Measurements from ENCODE around the gene GLI3.

The GLI3 gene

DNA sequence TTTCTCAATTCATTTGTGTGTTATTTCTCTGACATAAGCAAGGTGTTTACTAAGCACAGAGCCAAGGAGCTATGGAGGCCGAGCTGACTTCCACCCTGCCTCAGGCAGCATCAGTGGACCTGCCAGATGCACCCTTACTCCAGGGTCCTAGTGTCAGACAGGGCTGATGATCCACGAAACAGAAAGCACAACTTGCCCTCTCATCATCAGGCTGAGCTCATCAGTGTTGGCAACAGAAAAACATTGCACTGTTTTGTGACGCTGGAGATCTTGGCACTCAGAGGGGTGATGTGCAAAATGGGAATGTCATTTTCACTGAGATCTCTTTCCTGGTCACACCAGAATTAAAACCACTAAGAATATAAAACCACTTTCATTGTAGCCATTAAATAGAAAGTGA is 201.8 kb downstream of the GLI3 start:
- DNase-seq (ENCODE audit: low read depth), result no peak

GRCh38 chr7:42033480-42033879 is 203.5 kb downstream of the GLI3 start:
- no peak for DNase-seq (ENCODE audit: low read depth)

DNA sequence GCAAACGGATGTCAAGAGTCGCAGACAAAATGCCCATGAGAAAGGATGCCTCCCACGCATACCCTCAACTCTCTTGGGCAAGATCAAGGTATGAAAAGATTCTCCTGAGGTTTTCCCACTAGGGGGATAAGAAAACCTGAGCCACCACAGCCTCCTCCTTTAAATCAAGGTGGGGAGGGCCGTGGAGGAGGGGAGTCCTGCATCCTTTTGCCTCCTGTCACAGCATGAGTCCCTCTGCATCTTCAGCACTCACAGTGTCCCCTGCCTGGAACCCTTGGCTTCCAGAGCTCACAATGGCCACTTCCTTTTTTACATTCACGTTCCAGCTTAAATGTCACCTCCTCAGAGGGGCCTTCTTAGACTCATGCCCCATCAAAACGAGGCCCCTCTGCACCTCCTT is 207.6 kb downstream of the GLI3 start:
- DNase-seq (ENCODE audit: low read depth), result no peak

DNA sequence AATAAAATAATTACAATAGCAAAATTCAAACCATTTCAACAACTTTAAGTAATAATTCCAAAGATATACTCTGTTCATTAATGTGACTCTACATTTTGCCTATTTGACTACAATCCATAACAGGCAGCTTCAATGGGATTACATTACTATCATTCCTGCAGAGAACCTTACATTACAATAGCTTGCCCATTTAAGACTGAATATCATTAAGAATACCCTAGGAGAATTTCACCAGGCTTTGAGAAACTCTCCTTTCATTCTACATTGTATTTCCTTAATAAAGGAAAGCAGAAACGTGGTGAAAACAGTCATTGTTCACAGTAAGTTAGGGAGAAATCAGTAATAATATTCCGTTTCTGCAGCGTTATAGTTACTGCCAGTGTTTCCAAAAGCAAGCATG is 209.5 kb downstream of the GLI3 start:
- DNase-seq (ENCODE audit: low read depth), result no peak

DNA sequence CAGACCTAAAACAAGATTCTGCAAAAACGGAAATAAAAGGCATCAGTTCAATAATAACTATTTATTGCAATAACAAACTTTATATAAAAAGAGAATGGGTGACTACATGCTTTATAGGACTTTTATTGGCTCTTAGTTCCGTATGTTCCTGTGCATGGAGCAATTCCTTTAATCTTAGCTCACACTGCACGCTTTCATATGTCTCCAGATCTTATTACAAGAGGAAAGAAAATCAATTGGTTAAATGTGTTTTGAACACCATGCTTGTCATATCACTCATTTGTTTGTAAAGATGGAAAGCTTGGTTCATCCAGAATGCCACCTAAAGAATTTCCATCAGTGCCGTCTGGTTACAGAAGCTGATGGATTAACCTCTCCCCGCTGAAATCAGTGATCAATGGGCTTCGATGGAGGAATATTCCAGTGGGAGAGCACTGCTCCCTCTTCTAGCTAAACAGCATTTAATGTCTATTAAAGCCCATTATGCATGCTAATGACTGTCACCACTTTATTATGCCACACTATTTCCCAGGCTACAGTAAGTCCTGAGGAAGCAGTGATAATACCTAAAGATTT is 210.3 kb downstream of the GLI3 start:
- no peak for DNase-seq (ENCODE audit: low read depth)

- DNase-seq (ENCODE audit: low read depth), result no peak
Measured at GRCh38 chr7:42025635-42026375, 211.2 kb downstream of the GLI3 start.

DNA sequence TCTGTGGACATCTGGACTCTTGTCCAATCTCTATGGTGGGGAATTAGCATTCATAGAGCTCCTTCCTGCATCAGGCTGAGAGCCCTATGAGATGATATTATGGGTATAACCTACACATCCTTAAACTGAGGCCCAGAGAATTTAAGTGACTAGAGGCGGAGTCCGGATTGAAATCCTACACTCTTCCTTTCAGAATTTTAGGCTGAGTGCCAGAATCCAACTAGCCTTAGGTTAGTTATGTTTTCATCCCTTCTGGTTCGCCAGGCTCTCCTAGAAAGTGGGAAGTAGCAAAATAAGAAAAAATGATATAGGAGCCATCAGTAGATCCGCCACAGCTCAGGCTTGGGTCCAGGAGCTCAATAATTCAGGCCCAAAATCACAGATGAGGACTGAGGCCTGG is 212.5 kb downstream of the GLI3 start:
- DNase-seq (ENCODE audit: low read depth), result no peak

- DNase-seq (ENCODE audit: low read depth), result no peak
Measured at GRCh38 chr7:42023262-42023661, 213.7 kb downstream of the GLI3 start.

- no peak for DNase-seq (ENCODE audit: low read depth)
Measured at GRCh38 chr7:42022791-42023190, 214.2 kb downstream of the GLI3 start.

DNA sequence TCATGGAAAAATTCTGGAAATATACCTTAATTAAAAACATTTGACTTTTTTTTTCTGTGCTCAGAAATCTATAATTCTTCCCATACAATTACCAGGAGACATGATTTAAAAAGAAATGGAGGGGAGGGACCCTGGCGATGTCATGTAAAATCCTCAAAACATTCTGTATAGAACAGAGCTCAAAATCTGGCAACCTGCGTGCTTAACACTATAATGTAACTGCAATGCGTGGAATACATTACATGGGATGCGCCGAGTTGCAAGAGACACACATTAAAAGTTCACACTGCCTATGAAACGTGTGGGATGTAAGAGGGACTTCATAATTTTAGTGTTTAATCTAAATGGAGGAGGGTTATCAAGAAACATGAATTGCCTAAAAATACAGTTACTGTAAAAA is 215.0 kb downstream of the GLI3 start:
- DNase-seq (ENCODE audit: low read depth), result no peak

DNA sequence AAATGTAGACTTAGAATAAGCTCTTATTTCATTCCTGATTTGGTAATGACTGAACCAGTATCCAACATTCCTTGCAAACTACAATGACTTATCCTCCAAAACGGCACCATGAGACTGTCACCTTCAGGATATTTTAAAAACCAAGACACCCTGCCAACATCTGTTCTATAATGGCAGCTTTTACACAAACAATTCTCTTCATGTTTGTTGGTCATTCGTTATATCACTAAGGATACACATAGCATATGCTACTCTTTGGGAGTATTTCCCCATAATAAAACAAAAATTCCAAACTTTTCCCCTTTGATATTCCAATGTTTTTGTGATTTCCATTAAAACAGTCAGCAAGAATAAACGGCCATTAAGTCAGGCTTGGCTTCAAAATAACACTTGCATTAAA is 215.4 kb downstream of the GLI3 start:
- DNase-seq (ENCODE audit: low read depth), result no peak

GRCh38 chr7:42020061-42020460 is 216.9 kb downstream of the GLI3 start:
- DNase-seq (ENCODE audit: low read depth), result no peak

GRCh38 chr7:42017349-42017986 is 219.5 kb downstream of the GLI3 start:
- DNase-seq (ENCODE audit: low read depth), result no peak

GRCh38 chr7:42016517-42016916 is 220.5 kb downstream of the GLI3 start:
- DNase-seq (ENCODE audit: low read depth), result no peak

DNA sequence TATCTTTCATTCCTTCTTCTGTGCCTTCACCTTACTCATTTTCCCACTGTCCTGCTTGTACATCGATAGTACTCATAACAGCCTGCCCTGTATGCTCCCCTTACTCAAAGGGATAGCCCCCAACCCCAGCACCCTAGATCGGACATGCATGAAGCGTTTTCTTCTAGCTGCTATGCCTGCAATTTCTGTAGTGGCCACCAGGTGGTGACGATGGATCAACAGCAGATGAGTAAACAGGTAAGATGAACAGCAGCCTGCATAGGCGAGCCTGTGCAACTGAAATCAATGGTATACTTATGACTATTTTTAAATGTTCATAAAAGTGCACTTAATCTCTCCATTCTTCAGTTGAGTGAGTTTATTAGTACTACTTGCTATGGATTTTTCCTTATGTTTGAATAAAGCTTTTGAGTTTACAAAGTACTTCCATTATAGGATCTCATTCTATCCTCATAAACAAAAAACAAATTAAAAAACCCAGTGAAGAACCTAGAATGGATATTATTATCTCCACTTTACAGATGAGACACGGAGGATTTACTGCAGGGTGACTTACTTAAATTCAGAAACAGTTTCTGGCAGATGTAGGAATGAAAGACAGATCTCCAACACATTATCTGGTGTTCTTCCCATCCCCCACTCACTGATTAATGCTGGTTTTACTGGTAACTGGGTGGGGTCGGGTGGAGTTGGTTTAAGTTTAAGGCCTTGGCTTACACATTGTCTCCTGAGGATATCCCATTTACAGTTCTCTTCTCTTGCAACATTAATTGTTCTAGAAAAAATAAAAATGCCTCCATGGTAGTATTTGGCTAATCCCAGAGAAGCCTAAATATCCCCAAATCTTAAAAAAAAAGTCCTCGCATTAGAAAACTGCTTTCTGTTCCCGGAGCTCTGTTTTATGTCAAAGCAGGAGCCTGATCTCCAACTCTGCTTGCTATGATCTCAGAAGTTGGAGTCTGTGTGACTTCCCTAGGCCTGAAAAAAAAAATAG is 222.1 kb downstream of the GLI3 start:
- DNase-seq (ENCODE audit: low read depth), result peak; percentile 70

GRCh38 chr7:42012786-42013360 is 224.1 kb downstream of the GLI3 start:
- DNase-seq (ENCODE audit: low read depth), result no peak

DNA sequence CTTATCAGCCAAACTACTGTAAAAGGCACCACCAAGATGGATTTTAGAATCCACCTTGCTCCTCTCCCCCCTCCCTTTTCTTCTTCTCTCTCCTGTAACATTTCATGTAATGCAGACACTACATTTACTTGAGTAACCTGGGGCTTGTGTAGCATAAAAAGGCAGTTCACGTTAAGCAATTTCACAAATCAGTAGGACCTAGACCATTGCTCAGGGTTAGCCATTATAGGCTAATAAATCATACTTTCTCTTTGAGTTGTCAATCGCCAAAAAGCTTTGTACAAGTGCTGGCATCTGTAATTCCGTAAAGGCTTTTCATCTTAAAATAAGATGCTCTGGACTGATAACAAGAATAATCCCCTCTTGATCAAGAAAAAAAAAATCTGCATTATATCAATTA is 224.7 kb downstream of the GLI3 start:
- no peak for DNase-seq (ENCODE audit: low read depth)

DNA sequence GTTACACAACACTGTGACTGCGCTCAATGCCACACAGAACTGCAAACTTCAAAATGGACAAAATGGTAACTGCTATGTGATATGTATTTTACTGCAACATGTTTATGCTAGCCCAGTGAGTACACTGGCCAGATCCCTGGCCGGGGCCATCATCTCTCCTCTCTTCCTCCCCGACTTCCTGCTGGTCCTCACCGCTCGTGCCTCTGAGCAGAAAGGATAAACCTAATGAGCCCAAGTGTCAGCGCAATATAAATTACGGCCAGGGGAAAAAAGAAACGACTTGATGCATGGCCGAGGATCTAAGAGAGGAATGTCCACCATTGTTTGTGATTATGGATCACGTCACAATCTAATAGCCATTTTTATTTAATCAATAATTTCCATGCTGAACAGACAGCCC is 225.2 kb downstream of the GLI3 start:
- no peak for DNase-seq (ENCODE audit: low read depth)

- no peak for DNase-seq (ENCODE audit: low read depth)
Measured at GRCh38 chr7:42010751-42011150, 226.3 kb downstream of the GLI3 start.

DNA sequence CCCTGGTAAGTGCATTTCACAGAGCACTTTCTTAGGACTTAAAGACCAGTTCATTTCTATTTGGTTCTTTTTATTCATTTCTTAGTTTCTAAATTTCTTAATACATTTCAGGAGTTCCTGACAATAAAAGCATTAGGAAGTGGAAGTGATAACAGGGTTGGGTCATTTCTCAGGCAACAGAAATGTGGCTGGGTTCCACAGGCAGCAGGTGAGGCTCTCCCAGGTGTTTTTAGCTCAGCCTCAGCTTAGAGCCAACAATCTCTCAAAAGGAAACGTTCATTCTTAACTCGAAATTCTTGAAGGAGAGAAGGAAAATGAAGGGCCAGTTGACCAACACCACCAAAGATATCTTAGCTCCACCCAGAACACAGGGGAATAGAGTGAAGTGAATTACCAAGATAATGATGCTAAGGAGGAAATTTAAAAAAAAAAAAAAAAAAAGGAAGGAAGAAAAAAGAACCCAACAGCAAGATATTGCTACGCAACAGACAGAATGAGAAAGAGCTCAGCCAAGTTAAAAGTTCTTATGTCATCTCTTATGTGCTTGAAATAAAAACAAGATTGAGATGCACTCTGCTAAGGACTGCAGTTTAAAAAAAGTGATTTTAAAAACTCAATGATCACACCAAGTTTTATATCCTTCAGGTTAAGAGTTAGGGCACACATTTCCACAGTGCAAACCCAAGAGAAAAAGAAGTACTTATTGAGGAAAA is 230.1 kb downstream of the GLI3 start:
- no peak for DNase-seq (ENCODE audit: low read depth)

- no peak for DNase-seq (ENCODE audit: low read depth)
Measured at GRCh38 chr7:42002654-42003053, 234.4 kb downstream of the GLI3 start.
